Keratinocyte (primary cell): ENCODE measurements around the gene RAD23A. TPM values are rescaled to one million over a fixed set of nuclear protein-coding genes. Genes with fewer than 3 reads are reported as not detected.

ENCODE experiments used
- DNase-seq: peaks from one replicate; pipeline ENCODE4 v3.0.0-alpha.2; 2011; ENCODE audit warnings: low read depth, missing footprints, low spot score
- FAIRE-seq: peaks from 2 replicates; lab custom pipeline; 2011; peaks lifted over from hg19 to GRCh38; lab: Jason Lieb, UNC
- H2AFZ ChIP-seq: 2 replicates; pipeline ENCODE4 v1.6.0; 2012; ENCODE audit warnings: low read length, control low read depth, inconsistent platforms; ENCODE audit not compliant: control insufficient read depth
- H3K27ac ChIP-seq: 2 replicates; pipeline ENCODE4 v1.5.1; 2011; ENCODE audit warnings: low read length; ENCODE audit not compliant: control insufficient read depth, insufficient read depth
- H3K27me3 ChIP-seq: 3 replicates; pipeline ENCODE4 v1.6.0; 2011; ENCODE audit warnings: low read length; ENCODE audit not compliant: control insufficient read depth, insufficient read depth; ENCODE audit errors: extremely low read depth
- H3K36me3 ChIP-seq, 2 experiments: 2 replicates in 1 of 2; 3 replicates in 1 of 2; pipeline ENCODE4 v1.5.1; 2011; ENCODE audit warnings: low read length in 2 of 2, mild to moderate bottlenecking in 1 of 2; ENCODE audit not compliant: control insufficient read depth in 2 of 2, insufficient read depth in 2 of 2; ENCODE audit errors: extremely low read depth in 1 of 2
- H3K4me1 ChIP-seq: 3 replicates; pipeline ENCODE4 v1.5.1; 2011; ENCODE audit warnings: low read length; ENCODE audit not compliant: control insufficient read depth, insufficient read depth; ENCODE audit errors: extremely low read depth
- H3K4me2 ChIP-seq: 3 replicates; pipeline ENCODE4 v1.6.0; 2011; ENCODE audit warnings: low read depth, low read length; ENCODE audit not compliant: control insufficient read depth, insufficient read depth; ENCODE audit errors: extremely low read depth
- H3K4me3 ChIP-seq, 3 experiments: fragments of 200-600 bp in 1 of 3; sonication (generic) in 1 of 3; 2 replicates in 2 of 3; 3 replicates in 1 of 3; pipeline ENCODE4 v1.5.1; 2011 to 2016; ENCODE audit warnings: low read length in 3 of 3, mild to moderate bottlenecking in 3 of 3, control low read depth in 2 of 3, inconsistent platforms in 1 of 3, low read depth in 1 of 3, mixed read lengths in 1 of 3, mixed run types in 1 of 3, moderate library complexity in 1 of 3; ENCODE audit not compliant: control insufficient read depth in 2 of 3, insufficient read depth in 2 of 3; ENCODE audit errors: extremely low read depth in 1 of 3
- H3K79me2 ChIP-seq: 2 replicates; pipeline ENCODE4 v1.6.0; 2012; ENCODE audit warnings: low read length; ENCODE audit not compliant: control insufficient read depth, insufficient read depth
- H3K9ac ChIP-seq: 3 replicates; pipeline ENCODE4 v1.6.0; 2011; ENCODE audit warnings: low read length; ENCODE audit not compliant: control insufficient read depth, insufficient read depth; ENCODE audit errors: extremely low read depth
- H3K9me1 ChIP-seq: 3 replicates; pipeline ENCODE4 v1.6.0; 2011; ENCODE audit warnings: low read length; ENCODE audit not compliant: control insufficient read depth, insufficient read depth; ENCODE audit errors: extremely low read depth
- H3K9me3 ChIP-seq: 2 replicates; pipeline ENCODE4 v1.5.1; 2012; ENCODE audit warnings: low read depth, low read length; ENCODE audit not compliant: control insufficient read depth
- H4K20me1 ChIP-seq: 3 replicates; pipeline ENCODE4 v1.6.0; 2011; ENCODE audit warnings: low read length; ENCODE audit not compliant: control insufficient read depth, insufficient read depth; ENCODE audit errors: extremely low read depth
- EZH2 ChIP-seq: IDR thresholded peaks from one replicate; pipeline ENCODE4 v1.6.1; 2012; ENCODE audit warnings: inconsistent platforms, mild to moderate bottlenecking, low read length, moderate library complexity
- dilution Hi-C: fragments of 300-500 bp; cut with MboI; formaldehyde crosslinking; loops from one replicate; pipeline ENCODE4 v1.7.0; 2020; ENCODE audit warnings: low sequenced_read_pairs; ENCODE audit not compliant: extremely low pct_ligation_motif_present
- polyA plus RNA-seq, 5 experiments: library from polyadenylated mRNA; depleted of rRNA in 3 of 5; stranded (reverse) in 3 of 5; stranded (forward) in 1 of 5; unstranded in 1 of 5; fragments of >200 nt; gene quantifications; 1 replicate in 1 of 5; 2 replicates in 3 of 5; 3 replicates in 1 of 5; pipeline versions ENCODE4 v1.2.1 to v1.2.3, GENCODE V29; 2011 to 2012; ENCODE audit warnings: missing spikeins in 2 of 5, low read depth in 1 of 5, low replicate concordance in 1 of 5
- TF ChIP-seq, protein P1 (sequence below), 3 experiments: IDR thresholded peaks in 1 of 3; conservative IDR thresholded peaks in 1 of 3; optimal IDR thresholded peaks in 1 of 3; 2 replicates in 2 of 3; 3 replicates in 1 of 3; pipeline versions ENCODE3 to v1.5.1; 2011; ENCODE audit warnings: low read length in 3 of 3, mild to moderate bottlenecking in 3 of 3, moderate library complexity in 2 of 3, control low read depth in 1 of 3, inconsistent platforms in 1 of 3; ENCODE audit not compliant: insufficient read depth in 2 of 3; ENCODE audit errors: extremely low read depth in 1 of 3

RAD23A gene
- polyA plus RNA-seq, 1 donor (not counting 4 experiments of a cell fraction or from before 2014, with no cell fraction given), result 23.7 TPM

DNA sequence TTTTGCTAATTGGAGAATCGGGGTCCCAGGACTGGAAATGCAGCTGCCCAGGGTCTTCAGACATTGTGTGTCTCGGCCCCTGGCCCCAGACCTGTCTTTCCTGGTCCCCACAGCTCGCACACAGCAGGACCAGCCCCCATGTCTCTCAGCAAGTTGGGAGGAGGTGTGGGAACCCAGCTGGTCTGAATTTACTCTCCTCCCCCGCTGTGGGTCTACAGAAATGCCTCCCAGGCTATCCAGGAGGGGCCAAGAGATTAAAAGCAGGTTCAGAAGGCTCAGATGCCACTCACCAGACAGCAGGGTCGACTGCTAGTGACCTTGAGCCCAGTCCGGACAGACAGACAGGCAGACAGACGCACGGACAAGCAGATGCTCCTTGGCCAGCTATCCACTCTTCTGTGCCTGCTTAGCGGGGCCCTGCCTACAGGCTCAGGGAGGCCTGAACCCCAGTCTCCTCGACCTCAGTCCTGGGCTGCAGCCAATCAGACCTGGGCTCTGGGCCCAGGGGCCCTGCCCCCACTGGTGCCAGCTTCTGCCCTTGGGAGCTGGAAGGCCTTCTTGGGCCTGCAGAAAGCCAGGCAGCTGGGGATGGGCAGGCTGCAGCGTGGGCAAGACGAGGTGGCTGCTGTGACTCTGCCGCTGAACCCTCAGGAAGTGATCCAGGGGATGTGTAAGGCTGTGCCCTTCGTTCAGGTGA, 23.8 kb downstream of the RAD23A start, which contains the start of gene DAND5:
Gene DAND5, plus strand, starts transcription at position 285 of the 697 bp plus-strand sequence. Its CDS starts 85 bp downstream, at position 370.
- Histone ChIP-seq H3K4me3 (no peak within 1 kb of the TSS), H3K9me3 (no peaks in the 10 kb centered on the region), H3K79me2 (no peaks in the 10 kb centered on the region), H3K4me2 (no peak within 1 kb of the TSS), H3K36me3 (no peaks in the 10 kb centered on the region), H4K20me1 (no peaks in the 10 kb centered on the region), H2AFZ (no peak within 1 kb of the TSS), H3K9me1 (no peaks in the 10 kb centered on the region), H3K9ac (no peak within 1 kb of the TSS), H3K27me3 (no peaks in the 10 kb centered on the region), H3K4me1 (peaks cover 4% of the 10 kb centered on the region), H3K27ac (no peak within 1 kb of the TSS)
- FAIRE-seq (no peak), DNase-seq (no peak)
- dilution Hi-C loops, result no loop called here
- TF ChIP-seq EZH2, result no peak
- TF ChIP-seq, protein P1, sequence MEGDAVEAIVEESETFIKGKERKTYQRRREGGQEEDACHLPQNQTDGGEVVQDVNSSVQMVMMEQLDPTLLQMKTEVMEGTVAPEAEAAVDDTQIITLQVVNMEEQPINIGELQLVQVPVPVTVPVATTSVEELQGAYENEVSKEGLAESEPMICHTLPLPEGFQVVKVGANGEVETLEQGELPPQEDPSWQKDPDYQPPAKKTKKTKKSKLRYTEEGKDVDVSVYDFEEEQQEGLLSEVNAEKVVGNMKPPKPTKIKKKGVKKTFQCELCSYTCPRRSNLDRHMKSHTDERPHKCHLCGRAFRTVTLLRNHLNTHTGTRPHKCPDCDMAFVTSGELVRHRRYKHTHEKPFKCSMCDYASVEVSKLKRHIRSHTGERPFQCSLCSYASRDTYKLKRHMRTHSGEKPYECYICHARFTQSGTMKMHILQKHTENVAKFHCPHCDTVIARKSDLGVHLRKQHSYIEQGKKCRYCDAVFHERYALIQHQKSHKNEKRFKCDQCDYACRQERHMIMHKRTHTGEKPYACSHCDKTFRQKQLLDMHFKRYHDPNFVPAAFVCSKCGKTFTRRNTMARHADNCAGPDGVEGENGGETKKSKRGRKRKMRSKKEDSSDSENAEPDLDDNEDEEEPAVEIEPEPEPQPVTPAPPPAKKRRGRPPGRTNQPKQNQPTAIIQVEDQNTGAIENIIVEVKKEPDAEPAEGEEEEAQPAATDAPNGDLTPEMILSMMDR (optimal IDR thresholded peaks at IDR 0.05 in 1 of 3, IDR thresholded peaks at IDR 0.05 in 1 of 3, conservative IDR thresholded peaks at IDR 0.05 in 1 of 3; ENCODE audit: extremely low read depth in 1 of 3, insufficient read depth in 2 of 3, low read length in 3 of 3), result no peak

DNA sequence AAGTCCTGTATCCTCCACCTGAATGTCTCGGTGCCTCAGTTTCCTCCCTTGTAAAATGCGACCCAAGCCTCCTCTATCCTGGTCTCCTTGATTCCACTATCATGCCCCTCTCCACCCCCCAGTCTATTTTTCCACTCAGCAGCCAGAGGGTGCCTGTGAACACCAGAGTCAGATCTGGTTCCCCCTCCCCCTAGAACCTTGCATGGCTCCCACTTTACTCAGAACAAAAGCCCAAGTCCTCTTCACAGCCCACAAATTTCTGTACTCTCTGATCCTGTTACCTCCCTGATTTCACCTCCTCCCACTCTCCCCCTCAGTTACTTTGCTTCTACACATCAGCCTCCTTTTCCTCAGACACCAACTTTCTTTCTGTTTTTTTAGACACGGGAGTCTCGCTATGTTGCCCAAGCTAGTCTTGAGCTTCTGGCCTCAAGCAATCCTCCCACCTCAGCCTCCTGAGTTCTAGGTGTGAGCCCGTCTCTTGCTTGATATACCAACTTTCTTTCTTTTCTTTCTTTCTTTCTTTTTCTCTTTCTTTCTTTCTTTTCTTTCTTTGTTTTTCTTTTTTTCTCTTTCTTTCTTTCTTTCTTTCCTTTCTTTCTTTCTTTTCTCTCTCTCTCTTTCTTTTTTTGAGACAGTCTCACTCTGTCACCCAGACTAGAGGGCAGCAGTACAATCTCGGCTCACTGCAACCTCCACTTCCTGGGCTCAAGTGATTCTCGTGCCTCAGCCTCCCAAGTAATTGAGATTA, 24.6 kb downstream of the RAD23A start:
- H3K36me3 ChIP-seq, result no peaks in the 10 kb centered on the region
- no peak overlapping the region for H3K4me3 ChIP-seq
- FAIRE-seq (no peak), DNase-seq (no peak)
- no peaks in the 10 kb centered on the region for H3K9me3 ChIP-seq
- no peak overlapping the region for H3K27ac ChIP-seq
- no peaks in the 10 kb centered on the region for H4K20me1 ChIP-seq
- peaks cover 2% of the 10 kb centered on the region for H3K4me1 ChIP-seq
- H3K9ac ChIP-seq, result no peak overlapping the region
- dilution Hi-C loops, result no loop called here
- TF ChIP-seq, protein P1 (optimal IDR thresholded peaks at IDR 0.05 in 1 of 3, IDR thresholded peaks at IDR 0.05 in 1 of 3, conservative IDR thresholded peaks at IDR 0.05 in 1 of 3; ENCODE audit: extremely low read depth in 1 of 3, insufficient read depth in 2 of 3, low read length in 3 of 3), result no peak
- no peak for TF ChIP-seq EZH2
- no peak overlapping the region for H2AFZ ChIP-seq
- H3K9me1 ChIP-seq, result no peaks in the 10 kb centered on the region
- no peaks in the 10 kb centered on the region for H3K79me2 ChIP-seq
- no peaks in the 10 kb centered on the region for H3K27me3 ChIP-seq
- no peak overlapping the region for H3K4me2 ChIP-seq
